BJ (cell line): ENCODE measurements around the gene ZNF512B. TPM values are rescaled to one million over a fixed set of nuclear protein-coding genes. Genes with fewer than 3 reads are reported as not detected.

Experiments used
- CTCF ChIA-PET: fragments of 350-600 bp; formaldehyde crosslinking; extraction: SDS; loops from one replicate; lab custom pipeline; 2021; ENCODE audit warnings: antibody characterized with exemption, inconsistent platforms; lab: Yijun Ruan, JAX
- POLR2A ChIA-PET: fragments of 300-600 bp; sonication (Branson Sonifier 250); formaldehyde crosslinking; extraction: SDS; loops from one replicate; lab custom pipeline; 2021; ENCODE audit warnings: antibody characterized with exemption; lab: Charles Lee
- DNase-seq: peaks from one replicate; pipeline ENCODE4 v3.0.0-alpha.2; 2011; ENCODE audit warnings: low read depth
- H3K27me3 ChIP-seq: 2 replicates; pipeline ENCODE4 v1.6.0; 2011; ENCODE audit warnings: low read length; ENCODE audit not compliant: control insufficient read depth, insufficient read depth
- H3K36me3 ChIP-seq: 2 replicates; pipeline ENCODE4 v1.5.1; 2011; ENCODE audit warnings: low read length; ENCODE audit not compliant: control insufficient read depth, insufficient read depth
- H3K4me3 ChIP-seq: 2 replicates; pipeline ENCODE4 v1.5.1; 2011; ENCODE audit warnings: low read depth, mild to moderate bottlenecking, control low read depth, low read length
- polyA plus RNA-seq: library from polyadenylated mRNA; depleted of rRNA; stranded (reverse); fragments of >200 nt; gene quantifications from 2 replicates; pipeline ENCODE4 v1.2.3, GENCODE V29; 2011
- TF ChIP-seq, protein P1 (sequence below): IDR thresholded peaks from 2 replicates; pipeline ENCODE4 v1.5.1; 2011; ENCODE audit warnings: low read depth, mild to moderate bottlenecking, control low read depth, inconsistent platforms, low read length, moderate library complexity; ENCODE audit not compliant: insufficient read depth

The ZNF512B gene
- polyA plus RNA-seq, 1 experiment, result 6.0 TPM

DNA sequence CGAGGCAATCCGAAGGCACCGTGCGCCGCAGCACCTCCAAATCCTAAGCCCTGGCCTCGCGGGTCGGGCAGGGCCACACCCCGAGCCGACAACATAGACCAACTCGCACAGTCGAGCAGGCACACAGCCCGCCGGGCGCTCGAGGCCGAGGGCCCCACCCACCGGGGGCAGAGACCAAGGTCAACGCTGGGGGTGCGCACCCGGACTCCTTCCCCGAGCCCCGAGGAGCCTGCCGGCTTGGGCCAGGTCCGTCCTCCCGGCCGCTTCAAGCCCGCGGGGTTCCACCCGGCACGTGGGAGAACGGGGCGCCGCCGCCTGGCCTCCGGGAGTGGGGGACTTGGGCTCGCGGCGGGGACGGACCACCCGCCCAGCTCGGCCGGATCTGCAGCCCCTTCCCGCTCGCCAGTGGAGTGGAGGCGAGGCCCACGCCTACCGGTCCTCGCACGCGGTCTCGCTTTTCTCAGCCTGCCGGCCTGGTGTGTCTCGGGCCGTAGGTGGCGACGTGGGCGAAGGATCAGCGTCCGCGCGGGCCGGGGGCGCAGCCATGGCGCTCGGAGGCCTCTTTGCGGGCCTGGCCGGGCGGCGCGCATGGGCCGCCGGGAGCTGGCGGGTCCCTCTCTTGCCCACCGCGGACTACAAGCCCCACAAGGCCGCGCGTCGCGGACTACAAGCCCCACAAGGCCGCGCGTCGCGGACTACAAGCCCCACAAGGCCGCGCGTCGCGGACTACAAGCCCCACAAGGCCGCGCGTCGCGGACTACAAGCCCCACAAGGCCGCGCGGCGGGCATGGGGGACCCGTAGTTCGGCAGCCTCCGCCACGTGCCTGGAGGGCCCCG lies 13.7 kb downstream of the ZNF512B start, which contains the start of gene UCKL1:
Gene UCKL1, minus strand, starts transcription at position 590 of the 837 bp plus-strand sequence. Its CDS starts 44 bp downstream, at position 546.
- no peaks in the 10 kb centered on the region for H3K27me3 ChIP-seq
- peaks cover 13% of the 10 kb centered on the region for H3K36me3 ChIP-seq
- H3K4me3 ChIP-seq, result peak within 1 kb of the TSS; percentile 97
- TF ChIP-seq, protein P1, sequence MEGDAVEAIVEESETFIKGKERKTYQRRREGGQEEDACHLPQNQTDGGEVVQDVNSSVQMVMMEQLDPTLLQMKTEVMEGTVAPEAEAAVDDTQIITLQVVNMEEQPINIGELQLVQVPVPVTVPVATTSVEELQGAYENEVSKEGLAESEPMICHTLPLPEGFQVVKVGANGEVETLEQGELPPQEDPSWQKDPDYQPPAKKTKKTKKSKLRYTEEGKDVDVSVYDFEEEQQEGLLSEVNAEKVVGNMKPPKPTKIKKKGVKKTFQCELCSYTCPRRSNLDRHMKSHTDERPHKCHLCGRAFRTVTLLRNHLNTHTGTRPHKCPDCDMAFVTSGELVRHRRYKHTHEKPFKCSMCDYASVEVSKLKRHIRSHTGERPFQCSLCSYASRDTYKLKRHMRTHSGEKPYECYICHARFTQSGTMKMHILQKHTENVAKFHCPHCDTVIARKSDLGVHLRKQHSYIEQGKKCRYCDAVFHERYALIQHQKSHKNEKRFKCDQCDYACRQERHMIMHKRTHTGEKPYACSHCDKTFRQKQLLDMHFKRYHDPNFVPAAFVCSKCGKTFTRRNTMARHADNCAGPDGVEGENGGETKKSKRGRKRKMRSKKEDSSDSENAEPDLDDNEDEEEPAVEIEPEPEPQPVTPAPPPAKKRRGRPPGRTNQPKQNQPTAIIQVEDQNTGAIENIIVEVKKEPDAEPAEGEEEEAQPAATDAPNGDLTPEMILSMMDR, result peak; percentile 0; the same call in 1 of the 2 replicates
- DNase-seq, result peak; percentile 50
- ChIA-PET CTCF (interaction anchor here (0.6 to 1.4 kb wide), 6 partner anchors 18 to 530 kb away, joined by 3 to 7 read pairs (median 4); no protein-coding TSS in a partner anchor), POLR2A (interaction anchor here (0.6 kb wide), 2 partner anchors 28 to 82 kb away, joined by 3 to 4 read pairs; no protein-coding TSS in a partner anchor)

DNA sequence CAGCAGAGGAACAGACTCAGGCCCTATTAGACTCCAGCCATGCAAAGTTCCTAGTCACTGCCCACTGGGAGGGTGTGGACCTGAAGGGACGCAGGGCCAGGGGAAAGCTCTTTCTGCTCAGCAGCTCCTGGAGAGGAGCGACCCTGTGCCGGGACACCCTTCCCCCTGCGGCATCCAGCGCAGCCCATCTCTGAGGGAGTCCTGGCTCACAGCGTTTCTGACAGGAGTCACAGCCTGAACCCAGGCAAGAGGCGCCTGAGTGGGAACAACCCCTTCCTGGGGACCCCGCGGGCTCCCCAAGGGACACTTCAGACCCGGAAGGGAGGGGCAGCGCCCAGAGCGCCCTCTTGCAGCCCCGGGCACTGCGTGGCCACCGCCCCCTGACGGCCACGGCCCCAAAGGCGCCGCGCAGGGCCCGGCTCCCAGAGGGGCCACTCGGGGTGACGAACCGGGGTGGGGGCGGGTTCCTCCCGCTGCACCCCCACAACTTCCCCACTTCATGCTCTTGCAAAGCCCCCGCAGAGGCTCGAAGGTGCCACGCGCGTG lies 14.4 kb downstream of the ZNF512B start:
- Histone ChIP-seq H3K4me3 (peak overlapping the region; percentile 97), H3K36me3 (peaks cover 14% of the 10 kb centered on the region), H3K27me3 (no peaks in the 10 kb centered on the region)
- ChIA-PET POLR2A (no interaction called here), CTCF (interaction anchor here (0.6 to 1.0 kb wide), 4 partner anchors 19 to 417 kb away, joined by 3 to 5 read pairs (median 4); no protein-coding TSS in a partner anchor)
- TF ChIP-seq, protein P1, result peak; percentile 36; the same call in 1 of the 2 replicates
- DNase-seq, result no peak

DNA sequence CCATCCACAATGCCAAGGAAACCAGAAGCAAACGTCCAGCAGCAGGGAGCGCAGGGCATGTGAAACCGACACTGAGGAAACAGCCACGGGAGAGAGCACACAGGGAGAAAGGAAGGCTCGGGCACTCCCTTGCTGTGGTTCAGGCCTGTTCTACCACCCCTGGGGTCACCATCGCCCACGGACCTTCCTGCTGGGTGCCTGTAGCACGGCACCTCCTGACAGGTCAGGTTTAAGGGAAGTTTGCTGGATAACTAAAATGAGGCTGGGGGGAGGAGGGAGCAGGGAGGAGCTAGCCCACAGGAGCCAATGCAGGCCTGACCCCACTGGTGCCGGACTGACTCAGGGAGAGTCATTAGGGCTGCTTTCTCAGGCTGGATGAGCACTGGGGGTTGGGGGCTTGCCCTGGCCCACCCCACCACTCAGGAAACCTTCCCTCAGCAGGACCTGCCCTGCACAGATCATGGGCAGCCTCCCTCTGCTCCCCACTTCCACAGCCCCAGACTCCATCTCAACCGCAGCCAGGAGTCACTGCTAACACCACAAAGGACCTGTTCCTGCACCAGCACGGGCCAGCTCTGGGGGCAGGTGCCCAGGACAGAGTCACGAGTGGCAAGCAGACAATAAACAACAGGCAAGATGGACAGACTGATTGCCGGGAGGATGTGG lies 15.8 kb downstream of the ZNF512B start:
- ChIA-PET CTCF (interaction anchor here (0.6 kb wide), 1 partner anchor 11 kb away, joined by 3 read pairs; no protein-coding TSS in a partner anchor), POLR2A (no interaction called here)
- Histone ChIP-seq H3K36me3 (peaks cover 6% of the 10 kb centered on the region; the same call in 1 of the 2 replicates), H3K4me3 (no peak overlapping the region), H3K27me3 (no peaks in the 10 kb centered on the region)
- no peak for DNase-seq
- TF ChIP-seq, protein P1, result no peak

DNA sequence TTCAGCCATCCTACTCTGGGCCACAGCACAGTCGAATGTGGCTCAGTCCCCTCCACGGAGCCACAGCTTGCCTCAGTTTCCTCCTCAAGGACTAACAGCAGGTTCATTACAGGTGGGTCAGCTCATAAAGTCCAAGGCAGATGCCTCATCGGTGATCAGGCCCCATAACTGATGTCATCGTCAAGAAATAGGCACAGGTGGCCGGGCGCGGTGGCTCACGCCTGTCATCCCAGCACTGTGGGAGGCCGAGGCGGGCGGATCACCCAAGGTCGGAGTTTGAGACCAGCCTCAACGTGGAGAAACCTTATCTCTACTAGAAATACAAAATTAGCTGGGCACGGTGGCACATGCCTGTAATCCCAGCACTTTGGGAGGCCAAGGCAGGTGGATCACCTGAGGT lies 17.0 kb downstream of the ZNF512B start:
- POLR2A ChIA-PET, result no interaction called here
- Histone ChIP-seq H3K4me3 (no peak overlapping the region), H3K36me3 (peaks cover 6% of the 10 kb centered on the region; the same call in 1 of the 2 replicates), H3K27me3 (no peaks in the 10 kb centered on the region)
- DNase-seq, result no peak
- TF ChIP-seq, protein P1, result no peak
- CTCF ChIA-PET, result no interaction called here

DNA sequence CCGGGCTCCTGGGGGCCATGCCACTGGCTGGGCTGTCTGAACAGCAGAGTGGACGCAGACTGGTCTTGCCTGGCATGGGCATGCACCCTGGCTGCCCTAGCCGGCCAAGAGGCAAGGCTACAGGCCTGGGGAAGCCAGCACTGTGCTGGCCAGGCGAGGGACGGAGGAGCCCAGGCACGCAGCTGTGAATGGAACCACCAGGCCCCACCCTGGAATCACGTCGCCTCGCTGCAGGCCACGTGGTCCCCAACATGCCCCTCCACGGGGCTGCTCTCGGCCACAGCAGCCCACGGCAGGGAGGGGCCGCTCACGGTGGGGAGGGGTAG lies 17.6 kb downstream of the ZNF512B start:
- peaks cover 7% of the 10 kb centered on the region for H3K36me3 ChIP-seq
- TF ChIP-seq, protein P1, result no peak
- no peak for DNase-seq
- ChIA-PET POLR2A (no interaction called here), CTCF (no interaction called here)
- H3K4me3 ChIP-seq, result no peak overlapping the region
- H3K27me3 ChIP-seq, result no peaks in the 10 kb centered on the region
